B cell (primary cell): ENCODE data around the gene CEP295NL.

Experiments used
- CTCF ChIP-seq: fragments of 200-600 bp; IDR thresholded peaks from one replicate; pipeline ENCODE4 v1.8.0; 2022; ENCODE audit warnings: antibody characterized with exemption, mild to moderate bottlenecking
- EZH2 ChIP-seq: IDR thresholded peaks from 2 replicates; pipeline ENCODE4 v1.6.1; 2012; ENCODE audit warnings: borderline replicate concordance, low read depth, mild to moderate bottlenecking, moderate library complexity, low read length; ENCODE audit not compliant: insufficient read depth, poor library complexity, severe bottlenecking

- TF ChIP-seq CTCF (no peak), EZH2 (no peak)
Observed at GRCh38 chr17:78840780-78841611, 62.0 kb downstream of the CEP295NL start, which contains the start of gene USP36.
